NCI-H345 (cell line): ENCODE results near the gene RGS14.
"Not testable (repeated sequence)": the region's sequence is repeated elsewhere in the genome, so short reads cannot be mapped to it uniquely, and the experiment has no call there.

Experiments
- DNase-seq: peaks from one replicate; lab custom pipeline; 2025; lab: John Stamatoyannopoulos, UW

The RGS14 gene

DNA sequence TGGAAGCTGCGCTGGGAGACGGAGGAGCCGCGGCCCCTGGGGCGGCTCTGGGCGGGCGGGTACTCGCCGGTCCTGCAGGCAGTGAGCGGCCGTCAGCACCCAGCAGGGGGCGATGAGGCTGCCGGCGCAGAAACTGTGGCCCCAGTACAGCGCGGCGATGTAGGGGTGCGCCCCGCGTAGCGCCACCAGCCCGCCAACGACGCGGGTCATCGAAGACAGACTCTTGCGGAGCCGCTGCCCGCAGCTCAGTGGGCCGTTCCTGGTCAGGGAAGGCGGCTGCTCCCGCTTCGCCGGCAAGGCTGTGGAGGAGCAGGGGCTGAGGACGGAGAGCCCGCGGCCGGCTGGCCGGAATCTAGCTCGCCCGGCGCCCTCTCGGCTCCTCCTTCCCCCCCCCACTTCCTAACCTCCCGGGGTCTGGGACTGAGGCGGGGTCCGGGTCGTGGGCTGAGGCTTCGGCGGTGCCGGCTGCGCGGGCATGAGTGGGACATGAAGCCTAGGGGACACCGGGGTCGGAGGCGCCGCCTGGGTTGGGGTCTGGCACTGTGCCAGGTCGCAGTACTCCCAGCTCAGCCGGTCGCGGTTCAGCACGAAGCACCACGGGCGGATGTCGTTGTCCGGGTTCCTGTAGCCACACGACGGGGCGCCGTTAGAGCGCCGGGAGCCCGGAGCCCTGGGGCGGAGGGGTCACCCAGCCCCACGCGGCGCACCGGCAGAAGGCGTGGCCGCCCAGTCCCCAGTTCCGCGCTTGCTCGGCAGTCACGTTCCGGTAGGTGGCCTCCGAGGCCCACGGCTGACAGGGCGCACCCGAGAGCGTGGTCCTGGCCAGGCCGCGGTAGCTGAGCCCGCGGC is 46.3 kb downstream of the RGS14 start:
- peak; percentile 80 for DNase-seq

DNA sequence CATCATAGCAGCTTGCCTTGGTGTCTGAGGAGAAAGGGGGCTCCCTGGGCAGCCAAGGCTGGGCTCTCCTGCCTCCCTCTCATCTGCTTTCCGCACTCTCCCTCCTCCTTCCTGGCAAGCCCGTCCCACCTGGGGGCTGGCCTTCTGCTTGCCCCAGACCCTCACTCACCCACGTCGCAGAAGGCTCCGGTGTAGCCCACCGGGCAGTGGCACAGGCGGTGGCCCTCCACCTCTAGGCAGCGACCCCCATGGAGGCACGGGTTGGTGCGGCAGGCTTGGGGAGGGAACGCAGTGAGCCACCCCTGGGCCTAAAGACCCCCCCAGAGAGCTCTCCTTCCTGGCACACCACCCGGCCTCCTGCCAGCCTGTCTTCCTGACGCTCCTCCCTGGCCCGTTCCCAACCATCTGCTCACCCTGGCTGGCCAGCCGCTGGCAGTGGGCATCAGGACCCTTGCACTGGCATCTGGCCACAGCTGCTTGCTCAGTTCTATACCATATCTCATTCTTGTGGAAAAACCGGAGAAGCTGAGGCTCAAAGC is 47.0 kb downstream of the RGS14 start:
- DNase-seq, result no peak

DNA sequence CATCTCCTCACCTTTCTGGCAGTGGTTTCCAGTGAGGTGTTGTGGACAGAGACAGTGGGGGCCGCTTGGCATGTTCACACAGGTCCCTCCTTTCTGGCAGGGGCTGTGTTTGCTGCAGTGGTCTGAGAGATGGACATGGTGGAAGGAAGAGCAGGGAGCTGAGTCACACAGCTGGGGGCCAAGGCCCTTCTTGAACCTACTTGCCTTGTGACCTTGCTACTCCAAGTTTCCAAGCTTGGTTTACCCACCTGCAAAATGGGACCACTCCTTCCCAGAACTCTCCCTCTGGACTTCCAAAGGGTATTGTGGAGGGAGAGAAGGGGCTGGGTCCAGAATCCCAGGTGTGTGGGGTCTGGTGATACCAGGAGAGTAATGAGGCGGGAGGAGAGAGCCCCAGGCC is 47.6 kb downstream of the RGS14 start:
- DNase-seq, result no peak

DNA sequence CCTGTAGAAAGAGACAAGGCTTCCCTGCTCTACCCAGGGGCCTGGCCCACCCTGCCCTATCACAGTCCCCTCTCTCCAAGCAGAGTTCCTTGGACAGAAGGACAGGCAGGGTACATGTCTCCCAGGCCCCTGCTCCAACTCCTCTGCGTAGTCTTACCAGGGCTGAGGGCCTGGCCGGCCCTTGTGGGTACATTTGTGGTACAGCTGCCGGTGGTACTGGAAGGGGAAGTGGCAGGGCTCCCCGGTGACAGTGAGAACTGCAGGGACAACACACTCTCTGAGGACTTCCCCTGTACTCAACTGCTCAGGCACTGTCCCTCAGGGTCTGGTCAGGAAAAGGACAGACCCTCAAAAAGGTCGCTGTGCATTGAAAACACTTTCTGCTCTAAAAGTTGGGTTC is 48.1 kb downstream of the RGS14 start:
- no peak for DNase-seq

DNA sequence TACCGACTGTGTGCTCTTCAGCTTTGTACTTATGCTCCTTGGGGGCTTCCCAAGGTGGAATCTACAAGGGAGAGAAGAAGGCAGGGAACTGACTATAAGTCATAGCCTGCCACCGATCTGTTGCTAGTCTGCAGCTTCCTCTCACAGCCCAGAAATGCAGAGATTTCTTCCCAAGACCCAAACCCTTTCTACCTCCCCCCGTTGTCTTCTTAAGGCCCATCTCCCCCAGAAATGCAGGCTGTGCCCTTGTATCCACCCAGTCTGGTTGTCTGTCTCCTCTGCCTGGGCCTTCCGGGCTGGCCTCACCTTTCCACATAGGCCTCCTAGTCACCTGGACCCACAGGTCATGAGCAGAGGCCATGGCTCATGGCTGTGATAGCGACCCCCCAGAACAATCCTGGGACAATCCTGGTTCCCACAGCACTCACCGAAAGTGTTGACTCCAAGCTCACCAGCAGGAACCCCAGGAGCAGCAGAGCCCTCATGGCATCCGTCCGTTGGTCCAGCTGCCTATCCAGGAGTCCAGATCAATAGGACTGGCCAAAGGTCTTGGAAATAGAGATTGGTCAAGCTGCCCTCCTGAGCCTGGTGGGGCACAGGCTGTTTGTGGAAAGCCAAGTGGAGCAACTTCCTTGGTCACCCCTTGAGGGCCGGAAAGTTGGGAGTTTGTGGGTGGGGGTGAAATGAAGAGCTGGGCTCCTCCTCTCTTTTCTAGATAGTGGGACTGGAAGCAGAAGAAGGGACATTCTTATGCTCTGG is 51.5 kb downstream of the RGS14 start, which contains the start of gene F12:
Gene F12 (minus strand): TSS at position 522 of the 759 bp plus-strand sequence. CDS start 37 bp downstream, at position 485.
- no peak for DNase-seq

DNA sequence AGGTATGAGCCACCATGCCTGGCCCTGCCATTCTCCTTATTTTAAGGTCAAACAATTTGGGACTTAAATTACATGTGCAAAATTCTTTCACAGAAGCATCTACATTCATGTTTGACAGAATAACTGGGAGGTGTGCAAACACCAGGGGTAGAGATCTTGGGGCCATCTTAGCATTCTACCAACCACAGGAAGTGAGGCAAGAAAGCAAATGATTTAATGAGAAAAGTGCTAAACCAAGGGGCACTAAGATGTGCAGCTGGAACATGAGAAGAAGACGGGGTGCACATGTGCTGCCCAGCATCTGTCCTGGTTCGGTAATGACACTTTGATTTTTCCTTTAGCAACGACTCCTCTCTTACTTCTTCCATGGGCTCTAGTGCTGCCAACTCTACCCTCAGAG is 52.9 kb downstream of the RGS14 start:
- DNase-seq, result no peak

DNA sequence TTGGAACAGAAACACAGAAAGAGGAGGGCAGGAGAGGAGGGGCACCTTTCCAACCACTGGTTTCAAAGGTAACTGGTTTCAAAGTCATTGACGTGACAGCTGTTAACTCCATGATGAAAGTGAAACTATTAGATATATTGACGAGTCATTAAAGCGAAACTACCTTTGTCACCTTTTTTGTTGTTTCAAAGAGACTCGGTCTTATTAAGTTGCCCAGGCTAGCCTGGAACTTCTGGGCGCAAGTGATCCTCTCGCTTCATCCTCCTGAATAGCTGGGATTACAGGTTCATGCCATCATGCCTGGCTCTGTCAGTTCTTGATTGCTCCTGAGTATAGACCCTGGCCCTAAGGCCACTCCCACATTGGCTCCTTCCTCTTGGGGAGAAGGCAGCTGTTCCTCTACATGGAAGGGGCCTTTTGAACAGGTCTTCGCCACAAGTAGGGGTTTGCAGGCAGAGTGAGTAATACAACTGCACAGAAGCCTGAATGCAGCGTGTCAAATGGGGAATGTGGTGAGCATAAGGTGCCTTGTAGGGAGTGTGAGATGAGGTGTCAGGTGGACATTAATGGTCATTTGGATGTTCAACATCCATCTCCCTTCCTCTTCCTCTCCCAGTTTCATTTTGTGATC is 55.0 kb downstream of the RGS14 start:
- no peak for DNase-seq

DNA sequence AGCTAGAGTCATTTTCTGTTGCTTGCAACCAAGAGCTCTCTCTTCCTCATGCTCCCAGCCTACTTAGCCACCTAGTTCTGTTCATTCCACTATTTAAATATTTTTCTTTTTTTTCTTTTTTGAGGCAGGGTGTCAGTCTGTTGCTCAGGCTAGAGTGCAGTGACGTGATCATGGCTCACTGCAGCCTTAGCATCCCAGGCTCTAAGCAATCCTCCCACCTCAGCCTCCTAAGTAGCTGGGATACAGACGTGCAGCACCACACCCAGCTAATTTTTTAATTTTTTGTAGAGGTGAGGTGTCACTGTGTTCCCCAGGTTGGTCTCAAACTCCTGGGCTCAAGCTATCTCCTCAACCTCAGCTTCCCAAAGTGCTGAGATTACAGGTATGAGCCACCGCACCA is 56.8 kb downstream of the RGS14 start:
- DNase-seq, result no peak

DNA sequence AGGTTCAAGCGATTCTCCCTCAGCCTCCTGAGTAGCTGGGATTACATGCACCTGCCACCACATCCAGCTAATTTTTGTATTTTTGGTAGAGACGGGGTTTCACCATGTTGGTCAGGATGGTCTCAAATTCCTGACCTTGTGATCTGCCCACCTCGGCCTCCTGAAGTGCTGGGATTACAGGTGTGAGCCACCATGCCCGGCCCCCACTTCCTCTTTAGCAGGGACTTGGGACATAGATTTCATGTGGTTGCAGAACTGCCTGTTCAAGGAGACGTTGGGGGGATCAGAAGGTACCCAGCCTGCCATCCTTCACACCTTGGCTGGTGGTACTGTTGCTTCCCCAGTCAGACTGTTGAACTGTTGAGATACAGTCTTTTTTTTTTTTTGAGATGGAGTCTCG is 59.4 kb downstream of the RGS14 start:
- DNase-seq, result not testable (repeated sequence)

DNA sequence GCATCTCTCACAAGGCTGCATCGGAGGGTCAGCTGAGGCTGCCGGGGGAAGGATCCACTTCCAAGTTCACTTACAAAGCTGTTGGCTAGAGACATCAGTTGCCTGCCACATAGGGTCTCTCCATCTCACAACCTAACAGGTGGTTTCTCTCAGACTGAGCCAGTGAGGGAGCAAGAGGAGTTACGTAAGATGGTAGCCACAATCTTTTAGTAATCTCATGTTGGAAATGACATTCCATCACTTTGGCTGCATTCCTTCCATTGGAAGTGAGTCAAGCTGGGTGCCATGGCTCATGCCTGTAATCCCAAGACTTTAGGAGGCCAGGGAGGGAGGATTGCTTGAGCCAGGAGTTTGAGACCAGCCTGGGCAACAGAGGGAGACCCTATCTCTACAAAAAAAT is 61.3 kb downstream of the RGS14 start:
- no peak for DNase-seq

DNA sequence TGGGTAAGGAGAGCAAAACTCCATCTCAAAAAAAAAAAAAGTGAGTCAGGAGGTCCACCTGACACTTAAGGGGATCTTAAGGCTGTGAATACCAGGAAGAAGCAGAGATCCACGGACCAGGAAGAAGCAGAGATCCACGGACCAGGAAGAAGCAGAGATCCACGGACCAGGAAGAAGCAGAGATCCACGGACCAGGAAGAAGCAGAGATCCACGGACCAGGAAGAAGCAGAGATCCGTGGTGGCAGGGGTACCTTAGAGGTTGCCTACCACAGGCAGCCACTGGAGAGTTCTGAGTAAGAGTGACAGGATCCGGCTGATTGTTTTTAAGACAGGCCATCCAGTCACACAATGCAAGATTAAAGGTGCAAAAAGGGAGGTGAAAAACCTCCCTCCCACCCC is 62.7 kb downstream of the RGS14 start:
- not testable (repeated sequence) for DNase-seq

DNA sequence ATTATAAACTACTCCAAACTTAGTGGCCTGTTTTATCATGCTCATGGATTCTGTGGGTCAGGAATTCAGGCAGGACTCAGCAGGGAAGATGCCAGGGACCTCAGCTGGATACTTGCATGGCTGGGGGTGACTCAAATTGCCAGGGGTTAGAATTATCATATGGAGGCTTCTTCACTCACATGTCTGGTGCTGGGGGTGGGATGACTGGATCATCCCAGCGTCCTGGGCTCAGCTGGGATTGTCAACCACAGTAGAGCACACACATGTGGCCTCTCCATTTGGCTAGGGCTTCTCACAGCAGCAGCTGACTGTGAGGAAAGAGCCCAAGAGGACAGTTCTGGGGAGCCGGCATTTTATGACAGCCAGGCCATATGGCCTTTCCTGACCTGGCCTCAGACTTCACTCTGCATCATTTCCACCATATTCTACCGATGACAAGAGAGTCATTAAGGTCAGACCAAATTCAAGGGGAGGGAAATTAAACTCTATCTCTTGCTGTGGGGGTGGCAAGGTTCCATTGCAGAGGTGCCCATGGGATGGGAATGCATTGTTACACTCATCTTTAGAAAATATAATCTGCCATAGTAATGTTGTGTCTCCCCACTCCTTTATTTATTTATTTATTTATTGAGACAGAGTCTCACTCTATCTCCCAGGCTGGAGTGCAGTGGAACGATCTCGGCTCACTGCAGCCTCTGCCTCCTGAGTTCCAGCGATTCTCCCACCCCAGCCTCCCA is 63.5 kb downstream of the RGS14 start:
- DNase-seq, result no peak
